Naive thymus-derived CD4-positive, alpha-beta T cell (primary cell): Measurements from ENCODE around the gene UBE2L6. TPM values are rescaled to one million over a fixed set of nuclear protein-coding genes. Genes with fewer than 3 reads are reported as not detected.
A peak's percentile ranks its signal among the peaks of the same experiment; 100 is the strongest.

ENCODE experiments used
- ATAC-seq: fragments of 150-1000 bp; cut with Tn5 transposase; 2 replicates; pipeline ENCODE4 v1.10.0; 2021; ENCODE audit warnings: mild to moderate bottlenecking, moderate library complexity
- CTCF ChIA-PET: fragments of 350-600 bp; sonication (Branson Sonifier 250); formaldehyde crosslinking; loops from one replicate; lab custom pipeline; 2021; ENCODE audit warnings: antibody characterized with exemption; lab: Charles Lee
- POLR2A ChIA-PET: fragments of 350-600 bp; sonication (Branson Sonifier 250); formaldehyde crosslinking; loops from one replicate; lab custom pipeline; 2021; ENCODE audit warnings: antibody characterized with exemption, inconsistent platforms; lab: Charles Lee
- DNase-seq, 9 donors: peaks; one replicate each; pipeline versions ENCODE4 v3.0.0 to v3.0.0-alpha.2; 2020 to 2022; ENCODE audit warnings: mixed read lengths in 1 of 9
- H3K27ac ChIP-seq: one replicate; pipeline ENCODE4 v1.7.0; 2013; ENCODE audit warnings: mild to moderate bottlenecking, low read depth, low read length, moderate library complexity
- H3K27me3 ChIP-seq, 2 donors: one replicate each; pipeline ENCODE4 v1.7.0; 2013; ENCODE audit warnings: low read length in 2 of 2, mild to moderate bottlenecking in 2 of 2, moderate library complexity in 2 of 2; ENCODE audit not compliant: control insufficient read depth in 2 of 2, insufficient read depth in 2 of 2
- H3K36me3 ChIP-seq, 3 experiments: 1 replicate in 2 of 3; 2 replicates in 1 of 3; pipeline ENCODE4 v1.7.0; 2013; ENCODE audit warnings: low read length in 3 of 3, mild to moderate bottlenecking in 3 of 3, moderate library complexity in 1 of 3; ENCODE audit not compliant: insufficient read depth in 3 of 3, control insufficient read depth in 2 of 3
- H3K4me1 ChIP-seq, 2 donors: one replicate each; pipeline ENCODE4 v1.7.0; 2013; ENCODE audit warnings: low read length in 2 of 2, mild to moderate bottlenecking in 2 of 2, moderate library complexity in 1 of 2; ENCODE audit not compliant: control insufficient read depth in 2 of 2, insufficient read depth in 2 of 2
- H3K4me3 ChIP-seq: 2 replicates; pipeline ENCODE4 v1.7.0; 2013; ENCODE audit warnings: mild to moderate bottlenecking, low read length
- H3K9me3 ChIP-seq, 3 experiments: 1 replicate in 2 of 3; 2 replicates in 1 of 3; pipeline ENCODE4 v1.7.0; 2013; ENCODE audit warnings: low read length in 3 of 3; ENCODE audit not compliant: control insufficient read depth in 2 of 3
- H3K27ac Mint-ChIP-seq, 9 donors: one replicate each; pipeline ENCODE4 v1.8.0; 2020 to 2022; ENCODE audit warnings: mixed read lengths in 9 of 9, mild to moderate bottlenecking in 8 of 9, moderate library complexity in 5 of 9, inconsistent platforms in 2 of 9
- H3K27me3 Mint-ChIP-seq, 5 donors: one replicate each; pipeline ENCODE4 v1.8.0; 2021 to 2022; ENCODE audit warnings: mixed read lengths in 5 of 5, mild to moderate bottlenecking in 1 of 5
- H3K36me3 Mint-ChIP-seq, 5 donors: one replicate each; pipeline ENCODE4 v1.8.0; 2020 to 2022; ENCODE audit warnings: mixed read lengths in 5 of 5, mild to moderate bottlenecking in 3 of 5, inconsistent platforms in 1 of 5
- H3K4me1 Mint-ChIP-seq, 7 donors: one replicate each; pipeline ENCODE4 v1.8.0; 2020 to 2022; ENCODE audit warnings: mixed read lengths in 7 of 7, mild to moderate bottlenecking in 3 of 7, inconsistent platforms in 1 of 7
- H3K4me3 Mint-ChIP-seq, 10 donors: one replicate each; pipeline ENCODE4 v1.8.0; 2020 to 2022; ENCODE audit warnings: mild to moderate bottlenecking in 10 of 10, mixed read lengths in 10 of 10, moderate library complexity in 6 of 10, inconsistent platforms in 2 of 10
- H3K9me3 Mint-ChIP-seq, 11 donors: one replicate each; pipeline ENCODE4 v1.8.0; 2020 to 2022; ENCODE audit warnings: mixed read lengths in 11 of 11, mild to moderate bottlenecking in 4 of 11, inconsistent platforms in 1 of 11, moderate library complexity in 1 of 11
- intact Hi-C, 2 donors: fragments of 100-400 bp; cut with micrococcal nuclease; formaldehyde crosslinking; loops; one replicate each; pipeline ENCODE4 v1.15.1; 2023
- polyA plus RNA-seq, 2 donors: library from polyadenylated mRNA; unstranded; fragments of 300-500 nt; fragmentation: Illumina TruSeq; gene quantifications; one replicate each; pipeline ENCODE4 v1.2.3, GENCODE V29; 2021
- total RNA-seq, 6 experiments: library from RNA in 5 of 6; stranded (reverse) in 5 of 6; gene quantifications; 1 replicate in 5 of 6; 2 replicates in 1 of 6; pipeline ENCODE4 v1.2.3 and lab custom pipeline; 2021 to 2026

Gene UBE2L6
- total and polyA plus RNA-seq, 7 experiments from 2014 or later = 51.1 to 326 (median 73.9) TPM

GRCh38 chr11:57511741-57512430 is 55.6 kb downstream of the UBE2L6 start:
- ATAC-seq = no peak
- H3K27ac ChIP-seq = no peak overlapping the region
- H3K9me3 ChIP-seq = no peaks in the 10 kb centered on the region
- intact Hi-C loops = loop anchor here in 1 of 2 donors (5.0 kb wide), 2 partner anchors 55 to 1065 kb away; partner anchors contain the start of genes LPXN and ZFP91
- no peaks in the 10 kb centered on the region for H3K9me3 Mint-ChIP-seq
- H3K4me3 ChIP-seq = no peak overlapping the region
- peak overlapping the region in 6 of 10 donors; percentile 15 to 52 (median 36) for H3K4me3 Mint-ChIP-seq
- H3K4me1 ChIP-seq = peaks cover 5 to 7% of the 10 kb centered on the region in 2 donors
- POLR2A ChIA-PET = no interaction called here
- peaks cover 0 to 7% (median 0%) of the 10 kb centered on the region in 5 donors for H3K36me3 Mint-ChIP-seq
- no peak for DNase-seq
- CTCF ChIA-PET = interaction anchor here (0.6 to 1.2 kb wide), 2 partner anchors 15 to 19 kb away, joined by 3 to 7 read pairs; no protein-coding TSS in a partner anchor
- H3K4me1 Mint-ChIP-seq = peaks cover 23 to 36% (median 30%) of the 10 kb centered on the region in 7 donors
- H3K27me3 Mint-ChIP-seq = peaks cover 0 to 7% (median 0%) of the 10 kb centered on the region in 5 donors
- H3K36me3 ChIP-seq = peaks cover 0 to 12% (median 0%) of the 10 kb centered on the region in 3 experiments
- no peaks in the 10 kb centered on the region for H3K27me3 ChIP-seq
- peak overlapping the region in 6 of 9 donors; percentile 22 to 89 (median 76) for H3K27ac Mint-ChIP-seq

GRCh38 chr11:57508341-57509170 is 58.9 kb downstream of the UBE2L6 start:
- Histone ChIP-seq H3K27ac (no peak overlapping the region), H3K9me3 (no peaks in the 10 kb centered on the region), H3K4me3 (no peak overlapping the region), H3K4me1 (peaks cover 0 to 2% of the 10 kb centered on the region in 2 donors), H3K36me3 (peaks cover 0 to 4% (median 0%) of the 10 kb centered on the region in 3 experiments), H3K27me3 (no peaks in the 10 kb centered on the region)
- ChIA-PET POLR2A (interaction anchor here (0.7 kb wide), 1 partner anchor 135 kb away, joined by 3 read pairs; no protein-coding TSS in a partner anchor), CTCF (interaction anchor here (4.6 kb wide), 1 partner anchor 17 kb away, joined by 21 read pairs; no protein-coding TSS in a partner anchor)
- Mint-ChIP-seq H3K4me3 (no peak overlapping the region), H3K36me3 (peaks cover 0 to 7% (median 0%) of the 10 kb centered on the region in 5 donors), H3K4me1 (peaks cover 16 to 28% (median 23%) of the 10 kb centered on the region in 7 donors), H3K27me3 (no peaks in the 10 kb centered on the region), H3K27ac (no peak overlapping the region), H3K9me3 (no peaks in the 10 kb centered on the region)
- ATAC-seq = no peak
- intact Hi-C loops = no loop called here
- DNase-seq = no peak

GRCh38 chr11:57506522-57506921 is 61.0 kb downstream of the UBE2L6 start:
- H3K27ac Mint-ChIP-seq = no peak overlapping the region
- no peak overlapping the region for H3K27ac ChIP-seq
- no peak for DNase-seq
- H3K4me3 Mint-ChIP-seq = no peak overlapping the region
- no peaks in the 10 kb centered on the region for H3K27me3 ChIP-seq
- no peaks in the 10 kb centered on the region for H3K9me3 Mint-ChIP-seq
- H3K4me1 Mint-ChIP-seq = peaks cover 1 to 9% (median 6%) of the 10 kb centered on the region in 7 donors
- H3K27me3 Mint-ChIP-seq = no peaks in the 10 kb centered on the region
- ATAC-seq = no peak
- no peaks in the 10 kb centered on the region for H3K9me3 ChIP-seq
- ChIA-PET CTCF (interaction anchor here (0.6 to 4.6 kb wide), 5 partner anchors 13 to 138 kb away, joined by 3 to 21 read pairs (median 5); no protein-coding TSS in a partner anchor), POLR2A (interaction anchor here (0.7 kb wide), 1 partner anchor 9 kb away, joined by 3 read pairs; the partner anchor contains the start of gene SLC43A1)
- H3K4me3 ChIP-seq = no peak overlapping the region
- H3K36me3 ChIP-seq = peaks cover 0 to 4% (median 0%) of the 10 kb centered on the region in 3 experiments
- intact Hi-C loops = no loop called here
- H3K36me3 Mint-ChIP-seq = peaks cover 0 to 11% (median 0%) of the 10 kb centered on the region in 5 donors
- no peaks in the 10 kb centered on the region for H3K4me1 ChIP-seq

GRCh38 chr11:57504511-57504910 is 63.0 kb downstream of the UBE2L6 start:
- H3K27me3 Mint-ChIP-seq = no peaks in the 10 kb centered on the region

GRCh38 chr11:57502870-57503269 is 64.6 kb downstream of the UBE2L6 start:
- peaks cover 0 to 24% (median 7%) of the 10 kb centered on the region in 5 donors for H3K36me3 Mint-ChIP-seq
- H3K9me3 ChIP-seq = no peaks in the 10 kb centered on the region
- peak overlapping the region in 1 of 9 donors; percentile 38 for H3K27ac Mint-ChIP-seq
- ChIA-PET CTCF (interaction anchor here (0.6 to 2.0 kb wide), 4 partner anchors 10 to 73 kb away, joined by 4 to 18 read pairs (median 4); no protein-coding TSS in a partner anchor), POLR2A (interaction anchor here (0.5 kb wide), 1 partner anchor 150 kb away, joined by 4 read pairs; no protein-coding TSS in a partner anchor)
- intact Hi-C loops = no loop called here
- DNase-seq = no peak
- no peak for ATAC-seq
- H3K27me3 Mint-ChIP-seq = no peaks in the 10 kb centered on the region
- H3K36me3 ChIP-seq = peaks cover 0 to 18% (median 0%) of the 10 kb centered on the region in 3 experiments
- H3K27me3 ChIP-seq = no peaks in the 10 kb centered on the region
- H3K9me3 Mint-ChIP-seq = no peaks in the 10 kb centered on the region
- H3K4me3 ChIP-seq = no peak overlapping the region
- H3K4me3 Mint-ChIP-seq = no peak overlapping the region
- H3K4me1 Mint-ChIP-seq = peaks cover 0 to 7% (median 6%) of the 10 kb centered on the region in 7 donors
- no peaks in the 10 kb centered on the region for H3K4me1 ChIP-seq
- H3K27ac ChIP-seq = no peak overlapping the region

More at GRCh38 chr11:57504511-57504910, 63.0 kb downstream of the UBE2L6 start:
- Histone ChIP-seq H3K9me3 (no peaks in the 10 kb centered on the region), H3K27ac (no peak overlapping the region), H3K4me3 (no peak overlapping the region), H3K36me3 (peaks cover 0 to 18% (median 0%) of the 10 kb centered on the region in 3 experiments), H3K4me1 (no peaks in the 10 kb centered on the region), H3K27me3 (no peaks in the 10 kb centered on the region)
- peaks cover 0 to 11% (median 7%) of the 10 kb centered on the region in 7 donors for H3K4me1 Mint-ChIP-seq
- no peak overlapping the region for H3K4me3 Mint-ChIP-seq
- ChIA-PET POLR2A (interaction anchor here (1.3 kb wide), 1 partner anchor 11 kb away, joined by 5 read pairs; no protein-coding TSS in a partner anchor), CTCF (interaction anchor here (0.7 to 4.6 kb wide), 4 partner anchors 11 to 45 kb away, joined by 4 to 21 read pairs (median 10); partner anchors contain the start of gene RTN4RL2)
- no peak for DNase-seq
- peaks cover 0 to 20% (median 7%) of the 10 kb centered on the region in 5 donors for H3K36me3 Mint-ChIP-seq
- ATAC-seq = no peak
- H3K27ac Mint-ChIP-seq = no peak overlapping the region
- H3K9me3 Mint-ChIP-seq = no peaks in the 10 kb centered on the region
- intact Hi-C loops = no loop called here

GRCh38 chr11:57502376-57502775 is 65.1 kb downstream of the UBE2L6 start:
- POLR2A ChIA-PET = no interaction called here
- Histone ChIP-seq H3K27me3 (no peaks in the 10 kb centered on the region), H3K27ac (no peak overlapping the region), H3K4me1 (no peaks in the 10 kb centered on the region), H3K4me3 (no peak overlapping the region), H3K36me3 (peaks cover 0 to 18% (median 0%) of the 10 kb centered on the region in 3 experiments), H3K9me3 (no peaks in the 10 kb centered on the region)
- Mint-ChIP-seq H3K36me3 (peaks cover 0 to 24% (median 7%) of the 10 kb centered on the region in 5 donors), H3K9me3 (no peaks in the 10 kb centered on the region), H3K4me3 (no peak overlapping the region), H3K27ac (no peak overlapping the region), H3K4me1 (peaks cover 0 to 7% (median 6%) of the 10 kb centered on the region in 7 donors), H3K27me3 (no peaks in the 10 kb centered on the region)
- ATAC-seq = no peak
- CTCF ChIA-PET = interaction anchor here (0.6 to 2.0 kb wide), 3 partner anchors 9 to 73 kb away, joined by 4 to 18 read pairs (median 5); no protein-coding TSS in a partner anchor
- intact Hi-C loops = no loop called here
- no peak for DNase-seq
